NB4 (cell line): ENCODE measurements around the gene CAV3.
A peak's percentile ranks its signal among the peaks of the same experiment; 100 is the strongest.

Source experiments
- DNase-seq: peaks from one replicate; pipeline ENCODE4 v3.0.0; 2010; ENCODE audit warnings: low read depth
- H3K4me3 ChIP-seq: one replicate; pipeline ENCODE4 v1.5.1; 2011; ENCODE audit warnings: mild to moderate bottlenecking, low read depth, low read length, moderate library complexity
- CTCF ChIP-seq: IDR thresholded peaks from one replicate; pipeline ENCODE4 v1.5.1; 2012; ENCODE audit warnings: low read depth, low read length
- MYC ChIP-seq: IDR thresholded peaks from 2 replicates; pipeline ENCODE4 v1.6.1; 2011; ENCODE audit warnings: low read depth, low read length
- POLR2A ChIP-seq: IDR thresholded peaks from 2 replicates; pipeline ENCODE4 v1.6.1; 2011; ENCODE audit warnings: mild to moderate bottlenecking; ENCODE audit not compliant: insufficient read length; ENCODE audit errors: extremely low read depth
- TF ChIP-seq, protein P1 (sequence below): IDR thresholded peaks from 2 replicates; pipeline ENCODE4 v1.6.1; 2011; ENCODE audit warnings: low read depth, low read length

CAV3 gene

DNA sequence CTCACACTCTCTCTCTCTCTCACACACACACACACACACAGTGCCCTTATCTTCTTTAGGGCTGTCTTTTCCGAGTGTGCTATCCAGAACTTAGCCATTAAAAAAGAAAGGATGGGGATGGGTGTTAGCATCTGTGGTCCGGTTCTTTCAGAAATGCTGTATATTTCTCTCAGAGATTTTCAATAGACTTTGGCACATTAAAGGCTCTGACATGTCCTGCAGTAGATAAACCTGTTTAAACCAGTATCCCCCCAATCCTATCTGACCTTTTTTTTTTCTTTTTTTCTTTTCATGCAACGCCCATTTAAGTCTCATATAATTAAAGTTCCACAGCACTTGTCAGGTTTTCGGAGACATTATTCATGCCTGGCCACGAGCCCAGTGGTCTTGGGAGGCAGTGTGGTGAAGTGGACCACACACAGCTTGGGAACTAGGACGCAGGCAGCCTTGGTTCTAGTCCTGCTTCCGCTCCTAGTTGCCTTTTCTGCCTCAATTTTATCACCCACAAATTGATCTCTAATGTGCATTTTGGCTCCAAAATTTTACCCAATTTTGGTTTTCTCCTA lies 13.3 kb downstream of the CAV3 start:
- no peak overlapping the region for H3K4me3 ChIP-seq
- no peak for DNase-seq
- no peak for TF ChIP-seq POLR2A
- TF ChIP-seq CTCF, result no peak
- TF ChIP-seq, protein P1, sequence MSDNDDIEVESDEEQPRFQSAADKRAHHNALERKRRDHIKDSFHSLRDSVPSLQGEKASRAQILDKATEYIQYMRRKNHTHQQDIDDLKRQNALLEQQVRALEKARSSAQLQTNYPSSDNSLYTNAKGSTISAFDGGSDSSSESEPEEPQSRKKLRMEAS, result no peak
- TF ChIP-seq MYC, result no peak

- no peak overlapping the region for H3K4me3 ChIP-seq
- no peak for DNase-seq
- no peak for TF ChIP-seq CTCF
- TF ChIP-seq, protein P1, result no peak
- no peak for TF ChIP-seq POLR2A
- TF ChIP-seq MYC, result no peak
Measured at GRCh38 chr3:8749316-8749715, 15.7 kb downstream of the CAV3 start.

DNA sequence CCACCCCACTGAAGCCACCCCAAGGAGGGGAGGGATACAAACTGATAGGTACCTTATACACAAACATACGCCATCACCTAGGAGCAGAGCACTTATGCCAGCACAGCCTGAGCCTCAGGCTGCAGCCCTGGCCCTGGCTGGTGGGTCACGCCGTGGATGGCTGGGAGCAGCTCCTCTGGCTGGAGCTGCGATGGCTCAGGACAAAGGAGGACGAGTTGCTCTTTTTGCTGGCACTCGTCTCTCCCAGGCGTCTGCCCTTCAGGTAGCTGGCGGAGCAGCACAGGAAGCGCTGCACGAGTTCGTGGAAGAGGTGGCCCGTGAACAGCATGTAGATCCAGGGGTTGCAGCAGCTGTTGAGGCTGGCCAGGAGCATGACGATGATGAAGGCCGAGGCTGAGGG lies 19.2 kb downstream of the CAV3 start:
- no peak for DNase-seq
- TF ChIP-seq POLR2A (no peak), CTCF (no peak), MYC (no peak)
- TF ChIP-seq, protein P1, result no peak
- H3K4me3 ChIP-seq, result no peak overlapping the region

- no peak for DNase-seq
- H3K4me3 ChIP-seq, result no peak overlapping the region
- no peak for TF ChIP-seq POLR2A
- TF ChIP-seq, protein P1, result no peak
Measured at GRCh38 chr3:8755097-8755496, 21.5 kb downstream of the CAV3 start.

- no peak overlapping the region for H3K4me3 ChIP-seq
- DNase-seq, result peak; percentile 13
- TF ChIP-seq, protein P1, result no peak
- TF ChIP-seq CTCF (peak; percentile 27), POLR2A (no peak), MYC (no peak)
Measured at GRCh38 chr3:8755564-8756237, 22.1 kb downstream of the CAV3 start.

DNA sequence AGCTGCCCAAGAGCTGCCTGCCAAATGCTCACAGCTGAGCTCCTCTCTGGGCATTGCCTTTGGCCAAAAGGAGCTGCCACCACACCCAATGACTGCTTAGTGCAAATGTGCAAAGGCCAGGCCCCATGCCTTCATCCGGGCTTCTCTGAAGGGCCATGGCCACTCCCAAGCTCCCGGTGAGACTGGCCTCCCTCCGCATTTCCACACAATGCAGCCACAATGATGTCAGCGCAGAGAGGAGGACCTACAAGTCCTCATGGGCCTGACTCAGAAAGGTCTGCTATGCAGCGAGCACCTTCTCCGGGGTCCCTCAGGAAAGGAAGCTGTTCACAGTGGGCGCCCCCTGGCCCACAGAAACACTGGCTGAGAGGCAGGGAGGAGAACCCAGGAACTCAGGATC lies 23.1 kb downstream of the CAV3 start:
- no peak for DNase-seq
- TF ChIP-seq CTCF (no peak), POLR2A (no peak), MYC (no peak)
- TF ChIP-seq, protein P1, result no peak
- no peak overlapping the region for H3K4me3 ChIP-seq
